ENCODE results near the gene MAB21L1. TPM values are rescaled to one million over a fixed set of nuclear protein-coding genes. Genes with fewer than 3 reads are reported as not detected.
A peak's percentile ranks its signal among the peaks of the same experiment; 100 is the strongest.

MAB21L1 gene
- total RNA-seq: not detected

DNA sequence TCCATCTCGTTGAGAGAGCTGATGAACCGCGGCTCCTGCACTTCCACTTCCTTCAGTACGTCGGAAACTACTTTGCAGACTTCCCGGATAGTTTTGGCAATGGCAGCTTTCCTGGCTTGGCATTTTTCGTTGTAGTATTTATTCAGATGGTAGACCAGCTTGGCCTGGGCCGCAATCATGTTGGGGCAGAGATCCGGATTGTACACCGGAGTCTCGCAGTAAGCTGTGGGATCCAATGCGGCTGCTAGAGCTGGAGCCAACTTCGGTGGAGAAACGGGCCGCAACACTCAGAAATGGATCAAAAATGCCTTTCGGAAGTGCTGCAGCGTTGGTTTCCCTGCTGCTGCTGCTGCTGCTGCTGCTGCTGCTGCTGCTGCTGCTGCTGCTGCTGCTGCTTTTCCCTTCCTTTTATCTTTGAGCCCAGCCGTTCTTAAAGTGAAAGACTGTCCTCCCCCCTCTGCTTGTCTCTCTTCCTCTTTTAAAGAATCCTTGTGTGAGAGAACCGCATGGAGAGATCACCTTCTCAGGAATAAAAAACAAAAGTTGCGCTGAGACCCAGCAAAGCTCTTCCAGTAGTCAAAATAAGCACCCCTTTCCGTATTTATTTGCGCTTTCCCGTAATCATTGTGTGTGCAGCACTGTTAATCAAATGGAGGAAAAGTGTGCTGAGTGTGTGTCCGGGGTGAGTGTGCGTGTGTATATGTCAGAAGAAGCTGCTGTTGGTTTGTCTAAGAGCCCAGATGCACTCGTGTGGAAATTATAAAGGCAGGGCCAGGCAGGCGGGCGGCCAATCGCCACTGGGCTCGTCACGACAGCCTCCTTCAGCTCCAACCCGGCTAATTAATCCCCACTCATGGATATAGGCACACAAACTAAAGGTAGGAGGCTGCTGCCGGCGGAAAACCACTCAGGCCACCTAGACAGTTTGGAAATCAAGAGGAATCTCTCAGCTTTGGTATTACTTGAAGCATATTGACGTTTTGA is at the start of gene MAB21L1:
Gene MAB21L1 (minus strand): TSS at position 730 of the 984 bp plus-strand sequence. CDS start 551 bp downstream, at position 179.
- peaks cover 2% of the 10 kb centered on the region for H3K9me3 Mint-ChIP-seq
- peaks cover 80% of the 10 kb centered on the region for H3K27me3 Mint-ChIP-seq
- H3K27ac Mint-ChIP-seq: peak within 1 kb of the TSS; percentile 51
- POLR2A ChIA-PET: no interaction called here
- peaks cover 39% of the 10 kb centered on the region for H3K4me1 Mint-ChIP-seq
- DNase-seq: peak; percentile 12
- H3K4me3 Mint-ChIP-seq: peak within 1 kb of the TSS; percentile 70
- CTCF ChIA-PET: no interaction called here
- peaks cover 4% of the 10 kb centered on the region for H3K36me3 Mint-ChIP-seq (ENCODE audit: low read depth)

DNA sequence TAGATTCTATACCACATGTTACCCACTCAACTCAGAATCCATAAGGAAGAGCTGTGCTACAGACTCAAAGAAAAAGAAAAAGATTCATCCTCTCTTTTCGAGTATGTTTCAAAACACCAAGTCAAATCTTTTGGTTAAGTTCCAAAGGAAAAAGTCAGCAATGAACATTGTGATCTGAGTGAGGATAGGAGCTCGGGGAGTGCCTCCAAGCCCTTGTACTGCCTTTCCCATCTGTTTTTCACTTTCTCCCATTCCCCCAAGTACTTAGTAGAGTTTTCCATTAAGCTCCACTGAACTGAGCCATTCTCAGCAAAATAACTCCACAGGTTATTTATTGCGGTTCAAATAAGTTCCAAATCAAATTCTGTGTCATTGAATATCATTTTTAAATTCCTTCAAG is 47.7 kb upstream of the MAB21L1 start:
- POLR2A ChIA-PET: no interaction called here

GRCh38 chr13:35518337-35518946 is 42.0 kb upstream of the MAB21L1 start:
- no peaks in the 10 kb centered on the region for H3K4me1 Mint-ChIP-seq
- no peak overlapping the region for H3K27ac Mint-ChIP-seq
- no peaks in the 10 kb centered on the region for H3K36me3 Mint-ChIP-seq (ENCODE audit: low read depth)
- CTCF ChIA-PET: no interaction called here
- H3K27me3 Mint-ChIP-seq: no peaks in the 10 kb centered on the region
- DNase-seq: no peak
- no peak overlapping the region for H3K4me3 Mint-ChIP-seq
- no peaks in the 10 kb centered on the region for H3K9me3 Mint-ChIP-seq
- POLR2A ChIA-PET: no interaction called here

More for the DNA sequence above, 47.7 kb upstream of the MAB21L1 start:
- CTCF ChIA-PET: no interaction called here
- DNase-seq: no peak
- Mint-ChIP-seq H3K36me3 (ENCODE audit: low read depth) (no peaks in the 10 kb centered on the region), H3K27me3 (no peaks in the 10 kb centered on the region), H3K4me3 (no peak overlapping the region), H3K27ac (no peak overlapping the region), H3K4me1 (no peaks in the 10 kb centered on the region), H3K9me3 (no peaks in the 10 kb centered on the region)

DNA sequence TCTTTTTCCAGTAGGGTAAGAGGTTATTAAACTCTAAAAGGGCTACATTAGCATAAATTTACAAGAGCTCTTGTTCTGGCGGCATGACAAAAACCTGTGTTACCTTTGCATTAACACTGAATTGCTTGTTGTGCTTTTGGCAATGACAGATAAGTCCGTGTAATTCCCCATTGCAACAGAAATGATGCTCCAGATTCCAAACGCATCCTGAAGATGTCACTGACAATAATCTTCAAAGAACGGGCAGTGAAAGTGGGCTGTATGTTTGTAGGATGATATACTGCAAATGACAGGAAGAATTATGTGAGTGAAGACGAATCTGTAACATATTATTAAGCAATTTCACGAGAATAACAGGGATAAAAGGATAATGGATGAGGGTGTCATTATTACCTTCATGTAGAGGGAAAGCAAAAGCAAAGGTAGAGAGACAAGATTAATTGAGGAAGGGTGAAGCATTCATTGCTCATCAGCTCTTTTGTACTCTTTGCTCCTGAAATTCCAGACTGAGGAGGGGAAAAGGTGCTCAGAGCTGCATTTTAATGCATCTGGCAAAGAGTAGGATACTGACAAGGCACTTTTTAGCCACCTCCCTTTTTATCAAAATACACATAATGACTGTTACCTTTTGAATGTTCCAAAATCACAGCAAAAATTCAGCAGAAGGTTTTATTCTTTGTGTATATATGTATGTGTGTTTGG is 38.5 kb upstream of the MAB21L1 start:
- CTCF ChIA-PET: no interaction called here
- Mint-ChIP-seq H3K27ac (no peak overlapping the region), H3K36me3 (ENCODE audit: low read depth) (no peaks in the 10 kb centered on the region), H3K4me3 (no peak overlapping the region), H3K9me3 (no peaks in the 10 kb centered on the region), H3K27me3 (no peaks in the 10 kb centered on the region), H3K4me1 (no peaks in the 10 kb centered on the region)
- POLR2A ChIA-PET: no interaction called here
- no peak for DNase-seq

- Mint-ChIP-seq H3K27me3 (no peaks in the 10 kb centered on the region), H3K4me1 (no peaks in the 10 kb centered on the region), H3K36me3 (ENCODE audit: low read depth) (no peaks in the 10 kb centered on the region), H3K27ac (no peak overlapping the region), H3K4me3 (no peak overlapping the region), H3K9me3 (no peaks in the 10 kb centered on the region)
- CTCF ChIA-PET: no interaction called here
- POLR2A ChIA-PET: no interaction called here
- no peak for DNase-seq
These were observed 37.6 kb upstream of the MAB21L1 start for GRCh38 chr13:35514061-35514477.

DNA sequence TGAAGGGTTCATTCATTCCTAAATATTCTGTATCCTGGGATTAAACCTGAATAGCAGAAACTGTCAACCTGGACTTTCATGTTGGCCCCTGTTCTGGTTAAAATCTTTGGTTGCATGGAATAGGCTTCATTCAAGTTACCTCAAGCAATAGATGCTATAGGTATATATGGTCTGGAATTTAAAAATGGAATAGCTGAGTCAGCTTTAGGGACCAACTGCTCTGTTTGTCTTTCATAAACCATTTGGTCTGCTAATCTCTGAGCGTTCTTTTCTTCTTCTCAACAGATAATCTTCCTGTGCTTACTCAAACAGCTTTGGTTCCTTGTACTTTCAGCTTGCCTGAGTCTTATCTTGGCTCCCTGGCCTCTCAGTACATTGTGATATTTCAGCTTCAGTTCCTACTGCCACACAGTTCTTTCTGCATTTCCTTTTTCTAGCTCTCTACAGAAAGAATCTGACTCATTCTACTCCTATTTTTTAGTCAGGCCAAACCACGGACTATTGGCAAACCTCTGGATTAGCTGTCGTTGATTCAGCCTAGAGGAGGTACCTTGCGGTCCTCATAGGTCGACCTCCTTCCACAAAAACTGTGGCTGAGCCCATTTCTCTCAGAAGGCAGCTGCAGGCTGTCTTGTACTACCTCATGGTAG is 35.9 kb upstream of the MAB21L1 start:
- H3K4me3 Mint-ChIP-seq: no peak overlapping the region
- DNase-seq: no peak
- no peaks in the 10 kb centered on the region for H3K36me3 Mint-ChIP-seq (ENCODE audit: low read depth)
- ChIA-PET POLR2A (no interaction called here), CTCF (no interaction called here)
- H3K4me1 Mint-ChIP-seq: no peaks in the 10 kb centered on the region
- no peak overlapping the region for H3K27ac Mint-ChIP-seq
- H3K9me3 Mint-ChIP-seq: no peaks in the 10 kb centered on the region
- H3K27me3 Mint-ChIP-seq: no peaks in the 10 kb centered on the region

DNA sequence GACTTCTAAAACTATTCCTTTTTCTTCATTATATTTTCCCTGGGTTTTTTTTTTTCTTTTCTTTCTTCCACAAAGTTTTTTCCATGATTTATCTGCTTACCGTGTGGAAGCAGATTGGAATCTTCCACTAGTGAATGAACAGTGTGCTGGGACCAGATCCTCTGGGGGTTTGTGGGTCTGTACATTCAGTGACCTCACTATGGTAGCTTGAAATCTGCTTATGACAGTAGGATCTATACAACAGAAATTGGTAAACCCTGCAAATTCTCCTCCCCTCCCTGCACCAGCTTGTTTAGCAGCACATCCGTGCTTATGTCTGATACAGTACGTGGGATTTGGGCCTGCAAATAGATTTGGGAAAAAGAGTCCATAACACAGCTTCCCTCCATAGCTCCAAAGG is 26.0 kb upstream of the MAB21L1 start:
- Mint-ChIP-seq H3K36me3 (ENCODE audit: low read depth) (no peaks in the 10 kb centered on the region), H3K4me3 (no peak overlapping the region), H3K4me1 (no peaks in the 10 kb centered on the region), H3K9me3 (no peaks in the 10 kb centered on the region), H3K27ac (no peak overlapping the region), H3K27me3 (no peaks in the 10 kb centered on the region)
- ChIA-PET CTCF (no interaction called here), POLR2A (no interaction called here)
- DNase-seq: no peak

DNA sequence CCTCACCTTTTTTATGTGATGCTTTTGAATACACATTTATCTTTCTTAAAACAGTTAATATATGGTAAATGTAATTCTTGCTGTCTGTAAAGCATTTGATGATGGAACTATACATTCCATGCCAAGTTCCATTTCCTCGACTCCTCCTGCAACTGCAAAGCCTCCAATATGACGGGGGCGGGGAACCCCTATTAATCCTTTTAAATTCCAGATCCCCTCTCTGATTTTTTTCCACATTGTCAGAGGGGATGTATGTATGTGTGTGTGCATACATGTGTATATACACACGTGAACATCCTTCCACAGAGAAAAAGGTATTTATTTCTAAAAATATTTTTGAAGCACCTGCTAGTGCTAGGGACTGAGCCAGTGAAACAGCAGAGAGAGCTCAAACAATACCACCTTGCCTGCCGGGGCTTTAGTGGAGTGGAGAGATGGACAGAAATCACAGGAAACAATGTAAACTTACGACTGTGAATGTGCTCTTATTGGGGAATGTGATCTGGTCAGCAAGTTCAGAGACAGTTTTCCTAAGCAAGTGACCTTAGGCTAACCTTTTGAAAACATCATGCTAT is 25.3 kb upstream of the MAB21L1 start:
- no peak for DNase-seq
- ChIA-PET POLR2A (no interaction called here), CTCF (no interaction called here)
- Mint-ChIP-seq H3K9me3 (no peaks in the 10 kb centered on the region), H3K4me3 (no peak overlapping the region), H3K4me1 (no peaks in the 10 kb centered on the region), H3K27ac (no peak overlapping the region), H3K27me3 (no peaks in the 10 kb centered on the region), H3K36me3 (ENCODE audit: low read depth) (no peaks in the 10 kb centered on the region)

DNA sequence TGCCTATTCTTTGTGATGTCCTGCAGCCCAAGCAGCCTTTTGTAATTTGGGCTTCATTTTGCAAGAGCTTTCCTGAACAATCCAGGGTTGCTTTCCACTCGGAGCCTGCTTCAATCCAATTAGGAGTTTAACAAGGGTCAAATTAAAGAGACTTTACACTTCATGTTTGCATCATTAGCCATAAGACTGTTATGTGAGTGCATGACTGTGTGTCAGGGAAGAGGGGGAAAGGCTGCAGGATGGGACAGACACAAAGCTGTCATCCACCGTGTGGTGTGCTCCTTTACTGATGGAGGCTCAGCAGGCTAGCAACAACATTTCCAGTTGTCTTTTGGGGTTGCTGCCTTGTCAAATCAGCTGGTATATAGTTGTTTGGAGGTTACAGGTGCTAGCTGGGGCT is 23.7 kb upstream of the MAB21L1 start:
- no peaks in the 10 kb centered on the region for H3K36me3 Mint-ChIP-seq (ENCODE audit: low read depth)
- ChIA-PET CTCF (interaction anchor here (0.6 kb wide), 1 partner anchor 80 kb away, joined by 3 read pairs; no protein-coding TSS in a partner anchor), POLR2A (no interaction called here)
- no peaks in the 10 kb centered on the region for H3K4me1 Mint-ChIP-seq
- no peaks in the 10 kb centered on the region for H3K27me3 Mint-ChIP-seq
- no peak for DNase-seq
- no peak overlapping the region for H3K27ac Mint-ChIP-seq
- H3K4me3 Mint-ChIP-seq: no peak overlapping the region
- no peaks in the 10 kb centered on the region for H3K9me3 Mint-ChIP-seq

DNA sequence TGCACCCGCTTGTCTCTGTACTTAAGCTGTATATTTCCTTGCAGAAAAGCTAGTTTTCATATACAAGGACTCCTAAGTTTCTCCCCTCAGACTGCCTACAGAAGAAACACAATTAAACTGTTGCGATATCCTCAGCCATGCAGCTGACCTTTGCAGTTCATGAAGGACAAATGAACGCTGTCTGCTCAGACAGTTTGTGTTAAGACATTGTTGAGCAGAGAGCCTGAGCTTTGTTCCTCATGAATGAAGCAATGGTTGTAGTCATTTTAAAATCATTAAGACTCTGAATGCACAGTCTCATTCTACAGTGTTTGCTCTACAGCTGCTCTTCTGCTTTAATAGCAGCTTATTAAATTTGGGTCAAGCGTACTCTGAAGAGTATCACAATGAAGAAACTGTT is 23.2 kb upstream of the MAB21L1 start:
- no peaks in the 10 kb centered on the region for H3K9me3 Mint-ChIP-seq
- no peaks in the 10 kb centered on the region for H3K36me3 Mint-ChIP-seq (ENCODE audit: low read depth)
- no peak overlapping the region for H3K27ac Mint-ChIP-seq
- no peak for DNase-seq
- H3K27me3 Mint-ChIP-seq: no peaks in the 10 kb centered on the region
- no peaks in the 10 kb centered on the region for H3K4me1 Mint-ChIP-seq
- POLR2A ChIA-PET: no interaction called here
- H3K4me3 Mint-ChIP-seq: no peak overlapping the region
- CTCF ChIA-PET: no interaction called here

DNA sequence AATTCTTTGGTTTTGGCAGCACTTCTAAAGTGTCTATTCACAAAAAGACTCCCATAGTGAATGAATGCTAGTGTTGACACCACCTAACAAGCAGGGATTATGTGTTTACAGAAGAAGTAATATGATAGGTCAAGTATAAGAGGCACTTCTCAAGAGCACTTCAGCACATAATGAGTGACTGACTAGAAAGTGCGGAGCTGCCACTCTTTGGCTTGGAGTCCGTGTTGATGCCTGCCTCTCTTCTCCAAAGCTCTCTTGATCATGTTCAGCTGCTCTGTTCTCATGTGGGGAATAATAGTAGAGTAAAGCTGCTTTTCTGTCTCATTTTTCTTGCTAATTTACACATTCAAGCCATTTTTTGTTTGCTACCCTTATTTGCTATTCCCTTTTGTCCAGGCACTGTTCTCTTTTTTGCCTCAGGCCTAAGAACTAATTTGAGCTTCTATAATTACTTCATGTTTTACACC is 22.7 kb upstream of the MAB21L1 start:
- ChIA-PET CTCF (no interaction called here), POLR2A (no interaction called here)
- DNase-seq: no peak
- Mint-ChIP-seq H3K27ac (no peak overlapping the region), H3K27me3 (no peaks in the 10 kb centered on the region), H3K9me3 (no peaks in the 10 kb centered on the region), H3K4me3 (no peak overlapping the region), H3K36me3 (ENCODE audit: low read depth) (no peaks in the 10 kb centered on the region), H3K4me1 (no peaks in the 10 kb centered on the region)

DNA sequence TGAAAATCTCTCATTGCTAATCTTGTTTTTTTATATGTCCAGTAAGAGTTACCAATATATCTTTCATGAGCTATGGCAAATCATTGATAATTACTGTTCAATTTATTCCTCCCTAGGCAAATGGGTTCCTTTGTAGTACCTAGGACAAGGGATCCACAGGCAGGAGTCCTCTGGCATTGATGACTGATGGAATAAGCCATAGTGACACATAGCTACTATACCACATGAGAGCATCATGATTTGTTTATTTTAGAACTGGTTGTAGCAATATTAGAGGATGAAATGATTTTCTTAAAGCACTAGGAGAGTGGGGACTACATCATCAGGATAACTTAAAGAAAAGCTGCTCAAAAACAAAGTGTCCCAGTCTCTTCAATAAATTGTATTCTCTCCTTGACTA is 21.7 kb upstream of the MAB21L1 start:
- no peak overlapping the region for H3K27ac Mint-ChIP-seq
- H3K27me3 Mint-ChIP-seq: no peaks in the 10 kb centered on the region
- POLR2A ChIA-PET: no interaction called here

More for the DNA sequence above, 21.7 kb upstream of the MAB21L1 start:
- no peak overlapping the region for H3K4me3 Mint-ChIP-seq
- CTCF ChIA-PET: no interaction called here
- DNase-seq: no peak
- H3K9me3 Mint-ChIP-seq: no peaks in the 10 kb centered on the region
- H3K4me1 Mint-ChIP-seq: no peaks in the 10 kb centered on the region
- no peaks in the 10 kb centered on the region for H3K36me3 Mint-ChIP-seq (ENCODE audit: low read depth)
